ENCODE data around the gene CAMSAP3.

CAMSAP3 gene

DNA sequence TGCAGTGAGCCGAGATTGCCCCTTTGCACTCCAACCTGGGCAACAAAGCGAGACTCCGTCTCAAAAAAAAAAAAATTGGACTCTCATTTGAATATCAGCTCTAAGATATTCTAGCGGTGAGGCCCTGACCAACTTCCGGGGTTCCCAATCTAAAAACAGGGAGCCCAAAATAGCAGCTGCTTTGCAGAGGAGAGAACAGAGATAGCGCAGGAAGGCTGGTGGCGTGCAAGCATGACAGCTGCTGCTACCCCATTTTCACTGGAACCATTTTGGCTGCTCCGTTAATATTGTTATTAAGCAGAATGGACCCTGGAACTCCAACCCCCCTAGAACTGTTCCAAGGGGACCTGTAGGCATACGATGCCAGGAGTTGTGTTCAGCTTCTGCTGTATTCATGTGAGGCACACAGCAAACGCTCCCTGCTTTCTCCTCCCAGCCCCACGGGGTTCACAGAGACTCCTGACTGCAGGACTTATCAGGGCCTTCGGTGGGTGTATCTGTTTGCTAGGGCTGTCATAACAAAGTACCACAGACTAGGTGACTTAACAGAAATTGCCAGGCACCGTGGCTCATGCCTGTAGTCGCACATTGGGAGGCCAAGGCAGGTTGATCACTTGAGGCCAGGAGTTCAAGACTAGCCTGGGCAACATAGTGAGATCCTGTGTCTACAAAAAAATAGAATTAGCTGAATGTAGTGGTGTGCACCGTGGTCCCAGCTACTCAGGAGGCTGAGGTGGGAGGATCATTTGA, 52.8 kb downstream of the CAMSAP3 start:
- no peak for DNase-seq

DNA sequence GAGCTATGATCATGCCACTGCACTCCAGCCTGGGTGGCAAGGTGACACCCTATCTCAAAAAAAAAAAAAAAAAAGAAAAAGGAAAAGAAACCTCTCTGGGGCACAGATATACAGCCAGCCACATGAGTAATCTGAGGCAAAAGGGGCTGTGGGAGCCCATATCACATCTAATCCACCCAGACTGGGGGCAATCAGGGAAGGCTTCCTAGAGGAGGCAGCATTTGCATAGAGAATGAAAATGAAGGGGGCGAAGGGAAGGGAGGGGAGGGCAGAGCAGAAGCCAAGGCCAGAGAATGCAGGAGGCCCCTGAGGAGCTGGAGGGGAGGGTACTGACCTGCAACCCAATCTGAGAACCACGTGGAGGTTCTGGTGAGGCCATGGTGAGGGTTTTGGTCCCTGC, 54.5 kb downstream of the CAMSAP3 start:
- DNase-seq, result no peak

- DNase-seq, result peak; percentile 91
Observed at GRCh38 chr19:7652061-7652641, 56.5 kb downstream of the CAMSAP3 start.

- DNase-seq, result no peak
Observed at GRCh38 chr19:7654401-7654800, 58.7 kb downstream of the CAMSAP3 start.

GRCh38 chr19:7655581-7655980, 59.9 kb downstream of the CAMSAP3 start:
- no peak for DNase-seq

DNA sequence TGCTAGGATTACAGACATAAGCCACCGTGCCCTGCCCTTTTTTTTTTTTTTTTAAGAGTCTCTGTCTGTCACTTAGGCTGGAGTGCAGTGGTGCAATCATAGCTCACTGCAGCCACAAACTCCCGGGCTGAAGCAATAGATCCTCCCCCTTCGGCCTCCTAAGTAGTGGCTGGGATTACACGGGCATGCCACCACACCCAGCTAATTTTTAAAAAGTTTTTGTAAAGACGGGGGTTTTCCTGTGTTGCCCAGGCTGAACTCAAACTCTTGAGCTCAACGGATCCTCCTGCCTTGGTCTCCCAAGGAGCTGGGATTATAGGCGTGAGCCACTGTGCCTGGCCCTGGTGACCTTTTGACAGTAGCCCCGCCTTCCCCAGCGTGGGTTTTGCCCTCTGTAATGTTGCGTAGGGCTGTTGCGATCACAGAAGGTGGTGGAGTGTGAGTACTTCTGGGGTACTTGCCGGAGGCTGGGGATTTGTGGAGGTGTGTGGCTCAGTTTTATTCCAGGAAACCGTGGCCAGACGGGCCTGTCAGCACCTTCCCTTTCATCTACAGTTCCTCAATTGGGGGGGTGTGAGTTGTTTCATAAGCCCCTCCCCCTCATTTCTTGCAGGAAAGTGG, 61.6 kb downstream of the CAMSAP3 start:
- no peak for DNase-seq

DNA sequence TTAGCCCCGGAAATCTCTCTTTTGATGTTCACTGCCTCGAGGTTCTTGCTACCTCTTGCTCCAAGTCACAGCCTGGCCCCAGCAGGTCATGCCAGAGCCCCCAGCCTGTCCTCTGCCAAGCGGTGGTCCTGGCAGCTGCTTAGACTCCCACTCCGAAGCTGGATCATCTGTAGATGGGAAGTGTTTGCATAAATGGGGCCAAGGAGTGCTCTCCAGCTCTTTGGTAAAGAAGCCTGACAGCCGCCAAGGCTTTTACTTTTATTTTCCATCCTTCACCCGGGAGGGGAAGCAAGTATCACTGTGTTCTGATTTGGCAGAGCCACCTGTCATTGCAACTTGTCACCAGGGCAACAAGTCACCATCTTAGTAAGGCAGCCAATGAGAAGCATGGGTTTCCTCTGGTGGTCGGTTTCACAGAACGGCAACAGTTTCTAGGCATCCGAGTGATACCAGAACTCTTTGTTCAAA, 62.6 kb downstream of the CAMSAP3 start:
- DNase-seq, result no peak

DNA sequence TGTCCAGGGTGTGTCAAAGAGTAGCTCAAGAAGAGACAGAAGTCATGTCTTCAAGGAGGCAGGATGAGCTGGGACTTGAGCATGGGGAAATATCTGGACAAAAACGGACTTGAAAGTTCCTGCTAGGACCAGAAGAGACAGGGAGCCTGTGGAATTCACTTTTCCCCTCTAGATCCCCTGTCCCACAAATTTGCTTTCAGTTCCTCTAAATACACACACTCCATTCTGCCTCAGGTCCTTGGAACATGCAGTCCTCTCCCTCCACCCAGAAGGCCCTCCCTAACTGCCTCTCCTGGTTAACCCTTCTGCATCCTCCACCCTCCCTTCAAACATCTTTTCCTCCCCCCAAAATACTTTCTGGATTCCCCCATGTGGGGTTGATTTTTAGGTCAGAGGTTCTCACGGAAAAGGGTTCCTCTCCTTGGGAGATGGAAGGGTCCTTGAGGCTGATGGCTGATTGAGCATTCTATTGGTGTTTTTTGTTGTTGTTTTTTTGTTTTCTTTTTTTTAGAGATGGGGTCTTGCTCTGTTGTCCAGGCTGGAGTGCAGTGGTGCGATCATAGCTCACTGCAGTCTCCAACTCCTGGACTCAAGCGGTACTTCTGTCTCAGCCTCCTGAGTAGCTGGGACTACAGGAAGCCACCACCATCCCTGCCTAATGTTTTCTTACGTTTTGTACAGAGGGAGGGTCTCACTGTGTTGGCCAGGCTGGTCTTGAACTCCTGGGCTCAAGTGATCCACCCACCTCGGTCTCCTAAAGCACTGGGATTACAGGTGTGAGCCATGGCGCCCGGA, 66.3 kb downstream of the CAMSAP3 start:
- DNase-seq, result no peak

DNA sequence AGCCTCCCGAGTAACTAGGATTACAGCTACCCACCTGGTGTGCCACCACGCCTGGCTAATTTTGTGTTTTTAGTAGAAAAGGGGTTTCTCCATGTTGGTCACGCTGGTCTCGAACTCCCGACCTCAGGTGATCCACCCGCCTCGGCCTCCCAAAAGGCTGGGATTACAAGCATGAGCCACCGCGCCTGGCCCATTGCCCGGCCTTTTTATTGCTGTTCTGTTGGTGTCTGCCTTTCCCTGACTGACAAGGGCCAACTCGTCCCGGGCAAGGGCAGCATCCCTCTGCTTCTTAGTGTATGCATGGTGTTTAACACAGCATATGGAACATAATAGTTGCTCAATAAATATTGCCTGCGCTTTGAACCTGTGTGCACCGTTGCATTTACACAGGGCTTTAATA, 67.0 kb downstream of the CAMSAP3 start:
- DNase-seq, result no peak

DNA sequence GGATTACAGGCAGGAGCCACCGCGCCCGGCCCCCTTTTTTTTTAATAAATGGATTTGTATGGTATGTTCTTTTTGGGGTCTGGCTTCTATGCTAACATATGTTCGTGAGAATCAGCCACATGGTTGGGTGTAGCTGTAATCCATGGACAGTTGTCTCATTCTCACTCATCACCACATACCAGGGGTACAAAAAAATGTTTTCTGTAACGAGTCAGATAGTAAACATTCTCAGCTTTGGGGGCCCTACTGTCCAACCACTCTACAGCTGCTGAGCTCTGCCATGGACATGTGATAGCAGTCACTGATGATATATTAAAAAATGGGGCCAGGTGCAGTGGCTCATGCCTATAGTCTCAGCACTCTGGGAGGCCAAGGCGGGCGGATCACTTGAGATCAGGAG, 68.0 kb downstream of the CAMSAP3 start:
- no peak for DNase-seq

DNA sequence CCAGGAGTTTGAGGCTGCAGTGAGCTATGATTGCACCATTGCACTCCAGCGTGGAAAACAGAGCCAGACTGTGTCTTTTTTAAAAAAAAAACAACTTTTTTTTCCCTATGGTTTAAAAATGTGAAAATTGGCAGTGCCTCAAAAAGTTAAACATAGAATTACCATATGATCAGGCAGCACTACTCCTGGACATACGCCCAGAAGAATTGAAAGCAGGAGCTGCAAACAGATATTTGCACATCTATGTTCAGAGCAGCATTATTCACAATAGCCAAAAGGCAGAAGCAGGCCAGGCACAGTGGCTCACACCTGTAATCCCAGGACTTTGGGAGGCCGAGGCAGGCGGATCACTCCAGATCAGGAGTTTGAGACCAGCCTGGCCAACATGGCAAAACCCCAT, 69.4 kb downstream of the CAMSAP3 start:
- no peak for DNase-seq
